B cell (primary cell): ENCODE data around the gene TIGD1. TPM values are rescaled to one million over a fixed set of nuclear protein-coding genes. Genes with fewer than 3 reads are reported as not detected.

Source experiments
- ATAC-seq: fragments of 200-7000 bp; cut with Tn5 transposase; one replicate; pipeline ENCODE4 v1.10.0; 2021; ENCODE audit warnings: low read depth, mild to moderate bottlenecking, moderate number of reproducible peaks, moderate library complexity
- CTCF ChIA-PET: fragments of 350-600 bp; sonication (Branson Sonifier 250); formaldehyde crosslinking; loops from one replicate; lab custom pipeline; 2021; ENCODE audit warnings: antibody characterized with exemption, inconsistent platforms; lab: Charles Lee
- POLR2A ChIA-PET: fragments of 350-600 bp; sonication (Branson Sonifier 250); formaldehyde crosslinking; loops from one replicate; lab custom pipeline; 2021; ENCODE audit warnings: antibody characterized with exemption; lab: Charles Lee
- DNase-seq: peaks from one replicate; pipeline ENCODE4 v3.0.0; 2013
- H2AFZ ChIP-seq: 2 replicates; pipeline ENCODE4 v1.6.1; 2012; ENCODE audit warnings: mild to moderate bottlenecking, low read depth, low read length; ENCODE audit not compliant: insufficient read depth, poor library complexity, severe bottlenecking
- H3K27ac ChIP-seq, 2 donors: 1 replicate in 1 of 2; 2 replicates in 1 of 2; pipeline ENCODE4 v1.5.1; 2012 to 2013; ENCODE audit warnings: low read length in 2 of 2, mild to moderate bottlenecking in 2 of 2, moderate library complexity in 1 of 2
- H3K27me3 ChIP-seq, 4 experiments: fragments of 200-600 bp in 1 of 4; sonication (generic) in 1 of 4; replicated peaks in 1 of 4; 1 replicate in 2 of 4; 2 replicates in 2 of 4; pipeline versions ENCODE4 v1.6.1 to v1.7.0; 2013 to 2016; ENCODE audit warnings: low read length in 3 of 4, mild to moderate bottlenecking in 2 of 4, mixed read lengths in 1 of 4, moderate library complexity in 1 of 4; ENCODE audit not compliant: insufficient read depth in 4 of 4, control insufficient read depth in 3 of 4; ENCODE audit errors: control extremely low read depth in 1 of 4
- H3K36me3 ChIP-seq, 2 experiments: replicated peaks in 1 of 2; 1 replicate in 1 of 2; 2 replicates in 1 of 2; pipeline versions ENCODE4 v1.6.1 to v1.7.1; 2013; ENCODE audit warnings: low read length in 1 of 2; ENCODE audit not compliant: insufficient read depth in 2 of 2, control insufficient read depth in 1 of 2; ENCODE audit errors: control extremely low read depth in 1 of 2, extremely low read depth in 1 of 2
- H3K4me1 ChIP-seq, 2 donors: fragments of 200-600 bp in 1 of 2; sonication (generic) in 1 of 2; 1 replicate in 1 of 2; 2 replicates in 1 of 2; pipeline versions ENCODE4 v1.5.1 to v1.6.1; 2013 to 2017; ENCODE audit warnings: low read length in 2 of 2; ENCODE audit not compliant: control insufficient read depth in 2 of 2, insufficient read depth in 2 of 2
- H3K4me2 ChIP-seq: replicated peaks from 2 replicates; pipeline ENCODE3; 2012; ENCODE audit warnings: mild to moderate bottlenecking, low read depth, low read length; ENCODE audit not compliant: poor library complexity, severe bottlenecking
- H3K4me3 ChIP-seq, 5 experiments: fragments of 200-600 bp in 1 of 5; sonication (generic) in 1 of 5; 1 replicate in 3 of 5; 2 replicates in 2 of 5; pipeline versions ENCODE4 v1.5.1 to v1.7.0; 2011 to 2016; ENCODE audit warnings: low read length in 4 of 5, mild to moderate bottlenecking in 4 of 5, low read depth in 2 of 5, control low read depth in 1 of 5, moderate library complexity in 1 of 5; ENCODE audit not compliant: insufficient read depth in 1 of 5; ENCODE audit errors: control extremely low read depth in 1 of 5, extremely low read depth in 1 of 5
- H3K79me2 ChIP-seq: fragments of 200-600 bp; sonication (generic); one replicate; pipeline ENCODE4 v1.6.0; 2016; ENCODE audit warnings: low read length; ENCODE audit not compliant: control insufficient read depth, insufficient read depth
- H3K9ac ChIP-seq: fragments of 200-600 bp; sonication (generic); 2 replicates; pipeline ENCODE4 v1.6.1; 2017; ENCODE audit warnings: mild to moderate bottlenecking, low read length, moderate library complexity
- H3K9me3 ChIP-seq, 3 donors: one replicate each; pipeline versions ENCODE4 v1.6.1 to v1.7.1; 2013; ENCODE audit warnings: low read length in 2 of 3; ENCODE audit not compliant: control insufficient read depth in 2 of 3, insufficient read depth in 1 of 3; ENCODE audit errors: control extremely low read depth in 1 of 3
- H4K20me1 ChIP-seq: 2 replicates; pipeline ENCODE4 v1.6.0; 2012; ENCODE audit warnings: mild to moderate bottlenecking, low read length; ENCODE audit not compliant: insufficient read depth, control insufficient read depth, poor library complexity, severe bottlenecking
- H3K27ac Mint-ChIP-seq: one replicate; pipeline ENCODE4 v1.8.0; 2021; ENCODE audit warnings: mixed read lengths
- H3K27me3 Mint-ChIP-seq: one replicate; pipeline ENCODE4 v1.8.0; 2021; ENCODE audit warnings: mixed read lengths
- H3K4me1 Mint-ChIP-seq: one replicate; pipeline ENCODE4 v1.8.0; 2021; ENCODE audit warnings: mixed read lengths
- H3K4me3 Mint-ChIP-seq: one replicate; pipeline ENCODE4 v1.8.0; 2021; ENCODE audit warnings: mixed read lengths
- H3K9me3 Mint-ChIP-seq: one replicate; pipeline ENCODE4 v1.8.0; 2022; ENCODE audit warnings: mixed read lengths; ENCODE audit not compliant: insufficient read depth
- EZH2 ChIP-seq: IDR thresholded peaks from 2 replicates; pipeline ENCODE4 v1.6.1; 2012; ENCODE audit warnings: borderline replicate concordance, low read depth, mild to moderate bottlenecking, moderate library complexity, low read length; ENCODE audit not compliant: insufficient read depth, poor library complexity, severe bottlenecking
- WGBS: methylation state at CpG from one replicate; pipeline ENCODE4 v1.1.5; 2013; ENCODE audit warnings: missing lambda C conversion rate; ENCODE audit not compliant: insufficient coverage; 5-methylcytosine and 5-hydroxymethylcytosine counted together
- intact Hi-C: fragments of 100-400 bp; cut with micrococcal nuclease; formaldehyde crosslinking; loops from one replicate; pipeline ENCODE4 v1.10.0; 2022
- polyA plus RNA-seq: library from polyadenylated mRNA; depleted of rRNA; stranded (reverse); fragments of >200 nt; gene quantifications from 2 replicates; pipeline ENCODE4 v1.2.3, GENCODE V29; 2012
- total RNA-seq, 2 donors: library from RNA; stranded (reverse); fragments of 120-200 nt in 1 of 2; gene quantifications; 1 replicate in 1 of 2; 2 replicates in 1 of 2; pipeline versions ENCODE4 v1.2.3 to v1.2.4, GENCODE V29; 2013 to 2022
- TF ChIP-seq, protein P1 (sequence below): fragments of 200-600 bp; IDR thresholded peaks from one replicate; pipeline ENCODE4 v1.8.0; 2022; ENCODE audit warnings: antibody characterized with exemption, mild to moderate bottlenecking

Gene TIGD1
- total and polyA plus RNA-seq, 2 donors (not counting 1 experiment from before 2014, with no cell fraction given) = 7.6 to 13.6 TPM

DNA sequence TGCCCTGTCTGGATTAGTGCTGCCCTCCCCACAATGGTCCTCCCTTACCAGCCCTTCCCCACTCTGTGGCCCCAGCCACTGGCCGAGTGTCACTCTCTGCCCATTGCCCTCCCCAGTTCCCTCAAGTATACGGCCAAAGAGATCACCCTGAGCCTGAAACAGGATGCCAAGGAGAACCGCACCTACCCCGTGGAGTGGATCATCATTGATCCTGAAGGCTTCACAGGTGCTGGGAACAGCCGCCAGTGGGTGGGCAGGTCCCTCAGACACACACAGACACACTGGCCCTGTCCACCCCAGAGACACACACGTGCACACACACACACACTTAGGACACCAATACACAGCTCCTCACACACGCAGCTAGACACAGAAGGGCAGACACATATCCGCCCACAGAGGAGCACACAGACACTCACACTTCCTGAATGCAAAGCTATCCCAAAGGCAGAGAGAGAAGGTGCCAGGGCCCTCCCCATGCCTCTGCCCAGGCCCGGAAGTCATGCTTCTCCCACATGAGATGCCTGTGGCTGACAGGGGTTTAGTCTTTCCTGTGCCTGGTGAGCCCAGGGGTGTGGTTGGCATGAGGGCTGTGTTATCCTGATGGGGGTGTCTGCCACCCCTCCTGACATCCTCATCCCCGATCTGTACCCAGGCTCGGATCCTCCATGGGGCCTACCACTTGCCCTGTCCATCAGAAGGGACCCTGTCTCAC is 21.5 kb downstream of the TIGD1 start:
- CTCF ChIA-PET = no interaction called here
- H3K4me3 Mint-ChIP-seq = no peak overlapping the region

DNA sequence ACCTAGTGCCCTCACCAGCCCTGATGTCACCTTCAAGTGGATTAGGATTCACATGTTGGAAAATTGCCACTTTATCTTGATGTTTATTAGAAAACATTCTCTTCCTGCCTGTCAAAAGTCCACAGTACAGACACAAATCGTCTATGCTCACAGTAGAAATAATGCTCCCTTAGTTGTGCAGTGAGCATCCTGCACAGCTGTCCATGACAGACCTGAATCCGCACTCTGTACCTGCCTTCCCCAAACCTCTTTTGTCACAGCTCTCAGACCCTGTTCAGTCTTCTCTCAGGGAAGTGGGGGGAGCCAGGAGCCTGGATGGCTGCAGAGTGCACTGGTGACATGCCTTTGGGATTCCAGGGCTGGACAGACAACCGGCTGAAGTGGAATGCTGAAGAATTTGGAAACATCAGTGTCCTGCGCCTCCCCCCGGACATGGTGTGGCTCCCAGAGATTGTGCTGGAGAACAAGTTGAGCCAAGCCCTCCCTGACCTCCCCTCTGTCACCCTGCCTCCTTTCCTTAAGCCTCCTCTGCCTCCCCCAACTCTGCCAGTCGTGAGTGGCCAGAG is 22.4 kb downstream of the TIGD1 start:
- H3K27ac ChIP-seq = no peak overlapping the region

More for the DNA sequence above, 21.5 kb downstream of the TIGD1 start:
- no peak for DNase-seq
- no peak for ATAC-seq
- Histone ChIP-seq H3K9me3 (peaks cover 0 to 4% (median 0%) of the 10 kb centered on the region in 3 donors), H3K27me3 (peaks cover 0 to 18% (median 9%) of the 10 kb centered on the region in 4 experiments), H3K36me3 (no peaks in the 10 kb centered on the region), H3K4me1 (peaks cover 7% of the 10 kb centered on the region in 2 donors), H4K20me1 (no peaks in the 10 kb centered on the region), H3K27ac (no peak overlapping the region), H3K79me2 (no peaks in the 10 kb centered on the region), H3K4me3 (no peak overlapping the region), H3K4me2 (no peak overlapping the region), H2AFZ (no peak overlapping the region), H3K9ac (no peak overlapping the region)
- POLR2A ChIA-PET = no interaction called here
- intact Hi-C loops = no loop called here
- Mint-ChIP-seq H3K27ac (no peak overlapping the region), H3K27me3 (peaks cover 40% of the 10 kb centered on the region), H3K9me3 (no peaks in the 10 kb centered on the region), H3K4me1 (peaks cover 6% of the 10 kb centered on the region)
- WGBS = 60% methylated on average over 9 of the region's 11 CpGs
- TF ChIP-seq, protein P1, sequence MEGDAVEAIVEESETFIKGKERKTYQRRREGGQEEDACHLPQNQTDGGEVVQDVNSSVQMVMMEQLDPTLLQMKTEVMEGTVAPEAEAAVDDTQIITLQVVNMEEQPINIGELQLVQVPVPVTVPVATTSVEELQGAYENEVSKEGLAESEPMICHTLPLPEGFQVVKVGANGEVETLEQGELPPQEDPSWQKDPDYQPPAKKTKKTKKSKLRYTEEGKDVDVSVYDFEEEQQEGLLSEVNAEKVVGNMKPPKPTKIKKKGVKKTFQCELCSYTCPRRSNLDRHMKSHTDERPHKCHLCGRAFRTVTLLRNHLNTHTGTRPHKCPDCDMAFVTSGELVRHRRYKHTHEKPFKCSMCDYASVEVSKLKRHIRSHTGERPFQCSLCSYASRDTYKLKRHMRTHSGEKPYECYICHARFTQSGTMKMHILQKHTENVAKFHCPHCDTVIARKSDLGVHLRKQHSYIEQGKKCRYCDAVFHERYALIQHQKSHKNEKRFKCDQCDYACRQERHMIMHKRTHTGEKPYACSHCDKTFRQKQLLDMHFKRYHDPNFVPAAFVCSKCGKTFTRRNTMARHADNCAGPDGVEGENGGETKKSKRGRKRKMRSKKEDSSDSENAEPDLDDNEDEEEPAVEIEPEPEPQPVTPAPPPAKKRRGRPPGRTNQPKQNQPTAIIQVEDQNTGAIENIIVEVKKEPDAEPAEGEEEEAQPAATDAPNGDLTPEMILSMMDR = no peak
- no peak for TF ChIP-seq EZH2

More for the DNA sequence above, 22.4 kb downstream of the TIGD1 start:
- POLR2A ChIA-PET = no interaction called here
- Histone ChIP-seq H3K9ac (no peak overlapping the region), H2AFZ (no peak overlapping the region), H4K20me1 (no peaks in the 10 kb centered on the region), H3K4me2 (no peak overlapping the region), H3K36me3 (no peaks in the 10 kb centered on the region), H3K4me1 (peaks cover 14 to 16% of the 10 kb centered on the region in 2 donors), H3K79me2 (no peaks in the 10 kb centered on the region), H3K4me3 (no peak overlapping the region), H3K9me3 (peaks cover 0 to 4% (median 0%) of the 10 kb centered on the region in 3 donors), H3K27me3 (peaks cover 0 to 25% (median 14%) of the 10 kb centered on the region in 4 experiments)
- intact Hi-C loops = no loop called here
- no peak for ATAC-seq
- Mint-ChIP-seq H3K9me3 (no peaks in the 10 kb centered on the region), H3K4me3 (no peak overlapping the region), H3K27ac (no peak overlapping the region), H3K4me1 (peaks cover 10% of the 10 kb centered on the region), H3K27me3 (peaks cover 40% of the 10 kb centered on the region)
- no peak for DNase-seq
- TF ChIP-seq EZH2 = no peak
- TF ChIP-seq, protein P1 = no peak
- CTCF ChIA-PET = no interaction called here
- WGBS = 80% methylated on average over 5 of the region's 6 CpGs
